Mesendoderm (in vitro differentiated cells): Measurements from ENCODE around the gene EHF.
"Not testable (repeated sequence)": the region's sequence is repeated elsewhere in the genome, so short reads cannot be mapped to it uniquely, and the experiment has no call there.

Experiments
- DNase-seq: peaks from one replicate; pipeline ENCODE4 v3.0.0; 2013
- H2AK5ac ChIP-seq: 2 replicates; pipeline ENCODE4 v1.6.1; 2013; ENCODE audit warnings: low read length, inconsistent platforms
- H2BK120ac ChIP-seq: 2 replicates; pipeline ENCODE4 v1.6.1; 2013; ENCODE audit warnings: low read depth, mild to moderate bottlenecking, low read length, moderate library complexity, mixed read lengths
- H2BK15ac ChIP-seq: replicated peaks from 2 replicates; pipeline ENCODE4 v1.6.1; 2013; ENCODE audit warnings: low read depth, mild to moderate bottlenecking, moderate library complexity
- H2BK5ac ChIP-seq: 2 replicates; pipeline ENCODE4 v1.6.1; 2013; ENCODE audit warnings: low read length, inconsistent platforms
- H3K18ac ChIP-seq: 2 replicates; pipeline ENCODE4 v1.6.1; 2013; ENCODE audit warnings: mild to moderate bottlenecking, low read length, mixed read lengths
- H3K23ac ChIP-seq: one replicate; pipeline ENCODE4 v1.6.1; 2013; ENCODE audit warnings: low read length
- H3K27ac ChIP-seq: 2 replicates; pipeline ENCODE4 v1.5.1; 2013; ENCODE audit warnings: low read depth, mild to moderate bottlenecking, inconsistent platforms, low read length, moderate library complexity
- H3K27me3 ChIP-seq: 2 replicates; pipeline ENCODE4 v1.6.1; 2013; ENCODE audit warnings: low read length, control low read depth, mild to moderate bottlenecking, inconsistent platforms; ENCODE audit not compliant: insufficient read depth, poor library complexity
- H3K36me3 ChIP-seq: 2 replicates; pipeline ENCODE4 v1.6.1; 2013; ENCODE audit warnings: low read length, inconsistent platforms; ENCODE audit not compliant: control insufficient read depth, insufficient read depth
- H3K4ac ChIP-seq: one replicate; pipeline ENCODE4 v1.6.1; 2013; ENCODE audit warnings: low read depth, mild to moderate bottlenecking, low read length, moderate library complexity
- H3K4me1 ChIP-seq: 2 replicates; pipeline ENCODE4 v1.6.1; 2013; ENCODE audit warnings: low read depth, low read length, inconsistent platforms; ENCODE audit not compliant: control insufficient read depth
- H3K4me2 ChIP-seq: 2 replicates; pipeline ENCODE4 v1.6.1; 2013; ENCODE audit warnings: low read length
- H3K4me3 ChIP-seq: 2 replicates; pipeline ENCODE4 v1.5.1; 2013; ENCODE audit warnings: mild to moderate bottlenecking, low read length
- H3K56ac ChIP-seq: one replicate; pipeline ENCODE4 v1.6.1; 2013; ENCODE audit warnings: low read length
- H3K79me1 ChIP-seq: 2 replicates; pipeline ENCODE4 v1.6.1; 2013; ENCODE audit warnings: low read length, inconsistent platforms
- H3K79me2 ChIP-seq: 2 replicates; pipeline ENCODE4 v1.6.1; 2013; ENCODE audit warnings: mild to moderate bottlenecking, low read length; ENCODE audit not compliant: control insufficient read depth, insufficient read depth
- H3K9ac ChIP-seq: 2 replicates; pipeline ENCODE4 v1.6.1; 2013; ENCODE audit warnings: low read length, inconsistent platforms
- H4K5ac ChIP-seq: one replicate; pipeline ENCODE4 v1.6.1; 2013; ENCODE audit warnings: low read length
- H4K8ac ChIP-seq: one replicate; pipeline ENCODE4 v1.6.1; 2013; ENCODE audit warnings: low read depth, mild to moderate bottlenecking, control low read depth, low read length, moderate library complexity
- WGBS: extraction: QIAGEN DNeasy Blood & Tissue Kit; methylation state at CpG from one replicate; pipeline ENCODE4 v1.1.7; 2013; ENCODE audit warnings: low lambda C conversion rate, missing lambda C conversion rate; ENCODE audit not compliant: insufficient coverage; ENCODE audit errors: extremely low coverage; 5-methylcytosine and 5-hydroxymethylcytosine counted together

EHF gene

DNA sequence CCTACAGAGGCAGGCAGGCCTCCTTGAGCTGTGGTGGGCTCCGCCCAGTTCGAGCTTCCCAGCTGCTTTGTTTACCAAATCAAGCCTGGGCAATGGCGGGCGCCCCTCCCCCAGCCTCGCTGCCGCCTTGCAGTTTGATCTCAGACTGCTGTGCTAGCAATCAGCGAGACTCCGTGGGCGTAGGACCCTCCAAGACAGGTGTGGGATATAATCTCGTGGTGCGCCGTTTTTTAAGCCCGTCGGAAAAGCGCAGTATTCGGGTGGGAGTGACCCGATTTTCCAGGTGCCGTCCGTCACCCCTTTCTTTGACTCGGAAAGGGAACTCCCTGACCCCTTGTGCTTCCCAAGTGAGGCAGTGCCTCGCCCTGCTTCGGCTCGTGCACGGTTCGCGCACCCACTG lies 71.4 kb downstream of the EHF start:
- DNase-seq, H3K9ac ChIP-seq, H3K4ac ChIP-seq, H3K56ac ChIP-seq, H3K79me2 ChIP-seq, H3K4me3 ChIP-seq, H3K27me3 ChIP-seq, H2BK5ac ChIP-seq, H2BK15ac ChIP-seq, H3K4me1 ChIP-seq, H3K79me1 ChIP-seq, H3K23ac ChIP-seq, H2AK5ac ChIP-seq, H3K4me2 ChIP-seq, H3K27ac ChIP-seq, H4K8ac ChIP-seq, H4K5ac ChIP-seq, H2BK120ac ChIP-seq, H3K36me3 ChIP-seq, H3K18ac ChIP-seq: not testable (repeated sequence)
- no CpG with 5 or more reads among the region's 26 CpGs for WGBS

DNA sequence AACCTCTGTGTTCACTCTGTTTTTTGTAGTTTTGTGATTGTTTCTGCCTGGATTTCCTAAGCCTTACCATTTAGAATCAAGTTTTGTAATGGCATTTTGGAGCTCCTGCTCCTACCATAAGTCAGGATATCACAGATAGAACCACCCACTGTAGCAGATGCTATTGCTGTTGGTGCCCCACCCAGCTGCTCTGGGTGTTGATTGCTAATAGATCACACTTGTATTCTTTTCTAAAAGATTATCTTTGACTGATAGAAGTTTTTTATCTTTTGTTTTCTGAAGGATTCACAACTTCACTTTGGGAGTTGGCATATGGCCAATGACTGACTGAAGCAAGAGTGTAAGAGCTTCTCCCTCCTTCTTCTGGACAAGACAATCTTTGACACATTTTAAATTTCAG lies 76.0 kb downstream of the EHF start:
- Histone ChIP-seq H3K4ac (no peak overlapping the region), H2BK5ac (no peak overlapping the region), H3K9ac (no peak overlapping the region), H3K23ac (no peak overlapping the region), H3K79me1 (peaks cover 1% of the 10 kb centered on the region), H4K8ac (no peak overlapping the region), H2BK120ac (no peak overlapping the region), H3K56ac (no peak overlapping the region), H3K79me2 (peaks cover 5% of the 10 kb centered on the region), H3K4me3 (no peak overlapping the region), H3K36me3 (no peaks in the 10 kb centered on the region), H3K4me2 (no peak overlapping the region), H3K18ac (no peak overlapping the region), H3K27me3 (no peaks in the 10 kb centered on the region), H4K5ac (no peak overlapping the region), H3K27ac (no peak overlapping the region), H2BK15ac (no peak overlapping the region), H3K4me1 (peaks cover 4% of the 10 kb centered on the region), H2AK5ac (no peak overlapping the region)
- DNase-seq = peak; percentile 53

DNA sequence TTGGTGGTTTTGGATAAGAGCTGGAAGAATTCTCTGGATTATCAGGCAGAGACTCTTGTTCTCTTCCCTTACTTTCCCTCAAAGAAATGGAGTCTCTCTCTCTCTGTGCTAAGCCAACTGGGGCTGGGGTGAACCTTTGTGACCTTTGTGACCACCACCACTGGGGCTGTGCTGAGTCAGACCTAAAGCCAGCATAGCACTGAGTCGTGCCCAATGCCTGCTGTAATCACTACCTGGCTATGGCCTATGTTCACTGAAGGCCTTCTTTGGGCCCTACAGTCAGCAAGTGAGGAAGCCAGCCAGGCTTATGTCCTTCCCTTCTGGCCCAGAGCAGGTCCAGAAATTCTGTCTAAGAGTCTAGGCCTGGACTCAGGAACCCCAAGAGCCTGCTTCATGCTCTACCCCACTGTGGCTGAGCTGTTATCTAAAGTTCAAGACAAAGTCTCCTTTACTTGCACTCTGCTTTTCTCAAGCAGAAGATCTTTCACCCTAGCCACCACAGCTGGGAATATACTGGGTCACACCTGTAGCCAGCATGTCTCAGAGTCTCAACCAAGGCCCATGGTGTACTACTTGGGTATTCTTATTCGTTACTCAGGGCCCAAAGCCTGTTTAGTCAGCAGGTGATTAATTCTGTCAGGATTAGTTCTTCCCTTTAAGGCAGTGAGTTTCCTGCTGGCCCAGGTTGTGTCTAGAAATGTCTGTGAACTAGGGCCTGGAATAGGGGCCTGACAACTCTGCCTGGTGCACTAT lies 86.0 kb downstream of the EHF start:
- no peak overlapping the region for H3K18ac ChIP-seq

DNA sequence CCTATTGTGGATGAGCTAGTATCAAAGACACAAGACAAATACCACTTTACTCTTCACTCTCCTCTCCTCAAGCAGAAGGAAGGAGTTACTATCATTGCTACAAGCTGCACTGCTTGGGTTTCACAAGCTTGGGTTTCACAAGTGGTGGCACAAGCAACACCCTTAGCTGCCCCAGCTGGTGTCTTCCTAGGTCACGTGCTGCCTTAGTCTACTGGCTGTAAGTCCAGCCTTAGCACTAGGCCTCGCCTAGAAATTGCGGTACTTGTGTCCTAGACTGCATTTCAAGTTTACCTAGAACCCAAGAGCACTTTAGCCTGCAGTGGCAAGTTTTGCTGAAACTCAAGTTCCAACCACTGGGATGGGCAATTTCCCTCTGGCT lies 86.6 kb downstream of the EHF start:
- no peak overlapping the region for H3K18ac ChIP-seq
- H3K4me1 ChIP-seq = no peaks in the 10 kb centered on the region
- H3K27me3 ChIP-seq = no peaks in the 10 kb centered on the region
- no peak overlapping the region for H3K23ac ChIP-seq
- H3K4me3 ChIP-seq = no peak overlapping the region
- no peak overlapping the region for H3K4ac ChIP-seq
- no peak overlapping the region for H3K4me2 ChIP-seq
- no peak for DNase-seq
- no peak overlapping the region for H3K9ac ChIP-seq
- no peak overlapping the region for H2BK15ac ChIP-seq
- no peak overlapping the region for H3K27ac ChIP-seq
- no peak overlapping the region for H4K5ac ChIP-seq
- H3K36me3 ChIP-seq = no peaks in the 10 kb centered on the region
- no CpG with 5 or more reads among the region's 3 CpGs for WGBS
- H3K56ac ChIP-seq = no peak overlapping the region
- no peaks in the 10 kb centered on the region for H3K79me2 ChIP-seq
- H3K79me1 ChIP-seq = peaks cover 2% of the 10 kb centered on the region
- no peak overlapping the region for H4K8ac ChIP-seq
- no peak overlapping the region for H2BK120ac ChIP-seq
- no peak overlapping the region for H2AK5ac ChIP-seq
- no peak overlapping the region for H2BK5ac ChIP-seq

More for the DNA sequence above, 86.0 kb downstream of the EHF start:
- no peaks in the 10 kb centered on the region for H3K4me1 ChIP-seq
- no peaks in the 10 kb centered on the region for H3K79me2 ChIP-seq
- no peak overlapping the region for H3K56ac ChIP-seq
- peaks cover 2% of the 10 kb centered on the region for H3K79me1 ChIP-seq
- no peak overlapping the region for H3K4me2 ChIP-seq
- no peak overlapping the region for H4K8ac ChIP-seq
- no peak overlapping the region for H2AK5ac ChIP-seq
- no CpG with 5 or more reads among the region's 2 CpGs for WGBS
- H3K27ac ChIP-seq = no peak overlapping the region
- DNase-seq = no peak
- H3K27me3 ChIP-seq = no peaks in the 10 kb centered on the region
- H4K5ac ChIP-seq = no peak overlapping the region
- H3K4ac ChIP-seq = no peak overlapping the region
- no peak overlapping the region for H3K4me3 ChIP-seq
- H2BK15ac ChIP-seq = no peak overlapping the region
- H2BK120ac ChIP-seq = no peak overlapping the region
- no peak overlapping the region for H3K23ac ChIP-seq
- H3K36me3 ChIP-seq = peaks cover 2% of the 10 kb centered on the region
- no peak overlapping the region for H3K9ac ChIP-seq
- no peak overlapping the region for H2BK5ac ChIP-seq
